ENCODE data around the gene CBLB.
A peak's percentile ranks its signal among the peaks of the same experiment; 100 is the strongest.

CBLB gene

DNA sequence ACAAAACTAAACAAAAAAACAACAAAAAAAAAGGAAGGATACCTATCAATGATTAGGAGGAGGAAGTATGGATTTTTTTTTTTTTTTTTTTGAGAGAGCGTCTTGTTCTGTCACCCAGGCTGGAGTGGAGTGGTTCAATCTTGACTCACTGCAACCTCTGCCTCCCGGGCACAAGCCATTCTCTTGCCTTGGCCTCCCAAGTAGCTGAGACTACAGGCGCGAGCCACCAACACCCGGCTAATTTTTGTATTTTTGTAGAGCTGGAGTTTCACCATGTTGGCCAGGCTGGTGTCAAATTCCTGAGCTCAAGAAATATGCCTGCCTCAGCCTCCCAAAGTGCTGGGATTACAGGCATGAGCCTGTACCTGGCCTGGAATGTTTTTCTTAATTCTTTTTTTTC, 195.8 kb downstream of the CBLB start:
- H3K27me3 ChIP-seq (ENCODE audit: control insufficient read depth, insufficient read depth, low read length) = no peaks in the 10 kb centered on the region
- WGBS (ENCODE audit: insufficient coverage, insufficient read length) = no CpG with 5 or more reads among the region's 5 CpGs

GRCh38 chr3:105662306-105662705, 206.5 kb downstream of the CBLB start:
- no peaks in the 10 kb centered on the region for H3K4me1 ChIP-seq (ENCODE audit: control insufficient read depth, insufficient read depth, low read length)
- no peaks in the 10 kb centered on the region for H3K27me3 ChIP-seq (ENCODE audit: control insufficient read depth, insufficient read depth, low read length)
- no peak overlapping the region for H3K4me3 ChIP-seq (ENCODE audit: low read length)
- H3K27ac ChIP-seq (ENCODE audit: low read length) = no peak overlapping the region
- H3K36me3 ChIP-seq (ENCODE audit: control insufficient read depth, insufficient read depth, low read length) = peaks cover 4% of the 10 kb centered on the region; the same call in 1 of the 2 replicates
- DNase-seq (ENCODE audit: low read depth, low spot score) = no peak
- no peaks in the 10 kb centered on the region for H3K9me3 ChIP-seq (ENCODE audit: control insufficient read depth, insufficient read depth, low read length)

More for the DNA sequence above, 195.8 kb downstream of the CBLB start:
- H3K27ac ChIP-seq (ENCODE audit: low read length) = no peak overlapping the region
- H3K36me3 ChIP-seq (ENCODE audit: control insufficient read depth, insufficient read depth, low read length) = no peaks in the 10 kb centered on the region; the same call in 1 of the 2 replicates
- no peak for DNase-seq (ENCODE audit: low read depth, low spot score)
- no peak overlapping the region for H3K4me3 ChIP-seq (ENCODE audit: low read length)
- no peaks in the 10 kb centered on the region for H3K4me1 ChIP-seq (ENCODE audit: control insufficient read depth, insufficient read depth, low read length)
- H3K9me3 ChIP-seq (ENCODE audit: control insufficient read depth, insufficient read depth, low read length) = no peaks in the 10 kb centered on the region

DNA sequence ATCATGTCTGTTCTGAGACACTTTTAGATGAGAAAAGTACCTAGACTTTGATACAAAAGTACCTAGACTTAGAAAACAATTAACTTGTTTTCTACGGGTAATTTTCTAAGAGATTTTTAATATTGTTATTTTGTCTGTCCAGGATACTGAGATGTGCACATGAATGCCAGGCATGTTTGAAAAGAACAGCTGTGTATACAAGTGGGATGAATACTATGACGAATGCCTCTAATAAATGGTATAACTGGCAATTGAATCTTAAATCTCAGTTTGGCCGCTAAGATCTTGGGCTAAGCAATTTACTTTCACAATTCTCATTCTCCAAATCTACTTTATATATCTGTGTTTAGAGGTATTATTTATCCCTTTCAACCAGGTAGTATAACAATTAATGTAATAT, 207.4 kb downstream of the CBLB start:
- Histone ChIP-seq H3K27ac (ENCODE audit: low read length) (no peak overlapping the region), H3K9me3 (ENCODE audit: control insufficient read depth, insufficient read depth, low read length) (no peaks in the 10 kb centered on the region)

GRCh38 chr3:105656651-105657504, 211.9 kb downstream of the CBLB start:
- Histone ChIP-seq H3K4me3 (ENCODE audit: low read length) (no peak overlapping the region), H3K36me3 (ENCODE audit: control insufficient read depth, insufficient read depth, low read length) (peaks cover 4% of the 10 kb centered on the region; the same call in 1 of the 2 replicates), H3K4me1 (ENCODE audit: control insufficient read depth, insufficient read depth, low read length) (no peaks in the 10 kb centered on the region; the same call in 1 of the 2 replicates), H3K9me3 (ENCODE audit: control insufficient read depth, insufficient read depth, low read length) (no peaks in the 10 kb centered on the region), H3K27me3 (ENCODE audit: control insufficient read depth, insufficient read depth, low read length) (no peaks in the 10 kb centered on the region), H3K27ac (ENCODE audit: low read length) (no peak overlapping the region)
- no CpG with 5 or more reads among the region's 1 CpG for WGBS (ENCODE audit: insufficient coverage, insufficient read length)
- no peak for DNase-seq (ENCODE audit: low read depth, low spot score)

More for the DNA sequence above, 207.4 kb downstream of the CBLB start:
- Histone ChIP-seq H3K4me3 (ENCODE audit: low read length) (no peak overlapping the region), H3K4me1 (ENCODE audit: control insufficient read depth, insufficient read depth, low read length) (no peaks in the 10 kb centered on the region), H3K27me3 (ENCODE audit: control insufficient read depth, insufficient read depth, low read length) (no peaks in the 10 kb centered on the region), H3K36me3 (ENCODE audit: control insufficient read depth, insufficient read depth, low read length) (peaks cover 4% of the 10 kb centered on the region; the same call in 1 of the 2 replicates)
- DNase-seq (ENCODE audit: low read depth, low spot score) = no peak
- no CpG with 5 or more reads among the region's 3 CpGs for WGBS (ENCODE audit: insufficient coverage, insufficient read length)

DNA sequence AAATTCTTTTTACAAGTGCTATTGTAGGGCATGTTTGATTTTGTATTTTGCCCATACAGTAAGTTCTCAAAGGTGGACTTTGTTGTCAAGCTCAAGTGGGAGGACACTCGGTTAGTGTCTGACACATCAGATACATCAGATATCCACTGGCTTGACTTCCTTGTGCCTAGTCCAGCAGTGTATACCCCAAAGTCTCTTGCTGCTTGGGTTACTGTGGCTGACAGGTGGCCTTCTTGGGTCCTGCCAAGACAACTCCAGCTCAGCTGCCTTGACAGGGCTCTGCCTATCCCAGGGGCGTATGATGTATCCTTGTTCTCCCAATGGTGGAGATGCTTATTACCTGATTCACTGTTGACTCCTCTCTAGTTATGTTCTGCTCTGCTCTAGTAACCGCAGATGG, 214.9 kb downstream of the CBLB start:
- Histone ChIP-seq H3K27ac (ENCODE audit: low read length) (no peak overlapping the region), H3K27me3 (ENCODE audit: control insufficient read depth, insufficient read depth, low read length) (no peaks in the 10 kb centered on the region), H3K9me3 (ENCODE audit: control insufficient read depth, insufficient read depth, low read length) (no peaks in the 10 kb centered on the region), H3K4me1 (ENCODE audit: control insufficient read depth, insufficient read depth, low read length) (no peaks in the 10 kb centered on the region; the same call in 1 of the 2 replicates), H3K4me3 (ENCODE audit: low read length) (no peak overlapping the region), H3K36me3 (ENCODE audit: control insufficient read depth, insufficient read depth, low read length) (peaks cover 4% of the 10 kb centered on the region; the same call in 1 of the 2 replicates)
- no CpG with 5 or more reads among the region's 3 CpGs for WGBS (ENCODE audit: insufficient coverage, insufficient read length)
- DNase-seq (ENCODE audit: low read depth, low spot score) = no peak

DNA sequence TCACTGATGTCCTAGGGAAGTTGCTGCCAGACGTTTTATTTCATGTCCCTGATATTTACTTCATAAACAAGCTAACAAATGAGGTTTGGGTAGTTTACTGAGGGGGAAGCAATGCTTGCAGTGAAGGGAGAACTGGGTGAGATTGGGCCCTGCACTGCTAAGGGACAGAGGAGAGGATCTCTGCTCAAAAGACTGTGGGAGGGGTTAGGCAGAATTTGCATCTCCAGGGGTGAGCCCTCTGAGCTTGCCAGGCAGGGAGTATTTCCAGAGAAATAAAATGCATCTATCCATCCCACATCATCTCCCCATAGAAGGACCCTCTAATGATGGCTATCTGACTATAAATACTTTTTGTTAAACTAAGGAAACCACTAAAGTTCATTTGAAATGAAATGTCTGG, 215.6 kb downstream of the CBLB start:
- no CpG with 5 or more reads among the region's 1 CpG for WGBS (ENCODE audit: insufficient coverage, insufficient read length)
- peak; percentile 1 for DNase-seq (ENCODE audit: low read depth, low spot score)
- Histone ChIP-seq H3K27ac (ENCODE audit: low read length) (no peak overlapping the region), H3K27me3 (ENCODE audit: control insufficient read depth, insufficient read depth, low read length) (no peaks in the 10 kb centered on the region), H3K4me3 (ENCODE audit: low read length) (no peak overlapping the region), H3K36me3 (ENCODE audit: control insufficient read depth, insufficient read depth, low read length) (no peaks in the 10 kb centered on the region), H3K9me3 (ENCODE audit: control insufficient read depth, insufficient read depth, low read length) (no peaks in the 10 kb centered on the region), H3K4me1 (ENCODE audit: control insufficient read depth, insufficient read depth, low read length) (no peaks in the 10 kb centered on the region; the same call in 1 of the 2 replicates)

GRCh38 chr3:105649480-105649879, 219.3 kb downstream of the CBLB start:
- no peak for DNase-seq (ENCODE audit: low read depth, low spot score)
- Histone ChIP-seq H3K4me3 (ENCODE audit: low read length) (no peak overlapping the region), H3K9me3 (ENCODE audit: control insufficient read depth, insufficient read depth, low read length) (no peaks in the 10 kb centered on the region), H3K4me1 (ENCODE audit: control insufficient read depth, insufficient read depth, low read length) (no peaks in the 10 kb centered on the region; the same call in 1 of the 2 replicates), H3K27ac (ENCODE audit: low read length) (no peak overlapping the region), H3K36me3 (ENCODE audit: control insufficient read depth, insufficient read depth, low read length) (no peaks in the 10 kb centered on the region), H3K27me3 (ENCODE audit: control insufficient read depth, insufficient read depth, low read length) (no peaks in the 10 kb centered on the region)
- no CpG with 5 or more reads among the region's 3 CpGs for WGBS (ENCODE audit: insufficient coverage, insufficient read length)

DNA sequence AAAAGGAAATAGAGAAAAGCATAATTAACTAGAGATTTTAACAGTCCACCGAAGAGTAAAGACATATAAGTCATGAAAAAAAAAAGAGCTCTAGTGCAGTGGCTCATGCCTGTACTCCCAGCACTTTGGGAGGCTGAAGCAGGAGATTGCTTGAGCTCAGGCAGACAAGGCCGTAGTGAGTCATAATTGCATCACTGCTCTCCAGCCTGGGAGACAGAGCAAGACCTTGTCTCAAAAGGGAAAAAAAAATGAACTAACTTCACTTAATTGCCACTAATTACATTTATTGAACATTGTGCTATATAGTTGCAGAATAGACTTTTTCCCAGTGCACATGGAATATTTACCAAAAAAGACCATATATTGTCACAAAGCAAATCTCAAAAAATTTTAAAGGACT, 221.8 kb downstream of the CBLB start:
- no peaks in the 10 kb centered on the region for H3K27me3 ChIP-seq (ENCODE audit: control insufficient read depth, insufficient read depth, low read length)
- H3K27ac ChIP-seq (ENCODE audit: low read length) = no peak overlapping the region
- no peaks in the 10 kb centered on the region for H3K36me3 ChIP-seq (ENCODE audit: control insufficient read depth, insufficient read depth, low read length)
- H3K4me3 ChIP-seq (ENCODE audit: low read length) = no peak overlapping the region
- H3K9me3 ChIP-seq (ENCODE audit: control insufficient read depth, insufficient read depth, low read length) = no peaks in the 10 kb centered on the region
- no peak for DNase-seq (ENCODE audit: low read depth, low spot score)
- WGBS (ENCODE audit: insufficient coverage, insufficient read length) = no CpG with 5 or more reads among the region's 2 CpGs
- H3K4me1 ChIP-seq (ENCODE audit: control insufficient read depth, insufficient read depth, low read length) = no peaks in the 10 kb centered on the region

- Histone ChIP-seq H3K4me1 (ENCODE audit: control insufficient read depth, insufficient read depth, low read length) (no peaks in the 10 kb centered on the region), H3K27me3 (ENCODE audit: control insufficient read depth, insufficient read depth, low read length) (no peaks in the 10 kb centered on the region), H3K36me3 (ENCODE audit: control insufficient read depth, insufficient read depth, low read length) (no peaks in the 10 kb centered on the region), H3K9me3 (ENCODE audit: control insufficient read depth, insufficient read depth, low read length) (no peaks in the 10 kb centered on the region), H3K4me3 (ENCODE audit: low read length) (no peak overlapping the region), H3K27ac (ENCODE audit: low read length) (no peak overlapping the region)
- WGBS (ENCODE audit: insufficient coverage, insufficient read length) = no CpG with 5 or more reads among the region's 2 CpGs
- no peak for DNase-seq (ENCODE audit: low read depth, low spot score)
These were observed 229.7 kb downstream of the CBLB start for GRCh38 chr3:105639131-105639530.

DNA sequence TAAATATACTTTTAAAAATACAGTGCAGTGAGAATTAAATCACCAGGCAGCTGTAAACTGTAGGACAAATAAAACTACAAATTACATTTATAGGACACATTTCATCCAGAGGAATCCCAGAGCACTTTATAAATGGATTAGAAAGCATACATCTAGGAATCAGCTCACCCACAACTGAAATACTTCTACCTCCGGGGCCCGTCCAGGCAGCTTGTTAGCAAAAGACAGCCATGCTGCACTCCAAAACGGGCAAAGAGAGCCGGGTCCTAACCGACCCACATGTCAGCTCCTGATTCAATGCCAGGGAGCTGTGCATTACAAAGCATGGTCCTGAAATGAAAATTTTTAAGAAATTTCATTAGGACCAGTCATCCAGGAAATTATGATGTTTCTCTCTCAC, 234.1 kb downstream of the CBLB start:
- no CpG with 5 or more reads among the region's 5 CpGs for WGBS (ENCODE audit: insufficient coverage, insufficient read length)
- Histone ChIP-seq H3K27me3 (ENCODE audit: control insufficient read depth, insufficient read depth, low read length) (no peaks in the 10 kb centered on the region), H3K4me3 (ENCODE audit: low read length) (no peak overlapping the region), H3K9me3 (ENCODE audit: control insufficient read depth, insufficient read depth, low read length) (no peaks in the 10 kb centered on the region), H3K4me1 (ENCODE audit: control insufficient read depth, insufficient read depth, low read length) (no peaks in the 10 kb centered on the region), H3K27ac (ENCODE audit: low read length) (no peak overlapping the region), H3K36me3 (ENCODE audit: control insufficient read depth, insufficient read depth, low read length) (no peaks in the 10 kb centered on the region)
- DNase-seq (ENCODE audit: low read depth, low spot score) = no peak

DNA sequence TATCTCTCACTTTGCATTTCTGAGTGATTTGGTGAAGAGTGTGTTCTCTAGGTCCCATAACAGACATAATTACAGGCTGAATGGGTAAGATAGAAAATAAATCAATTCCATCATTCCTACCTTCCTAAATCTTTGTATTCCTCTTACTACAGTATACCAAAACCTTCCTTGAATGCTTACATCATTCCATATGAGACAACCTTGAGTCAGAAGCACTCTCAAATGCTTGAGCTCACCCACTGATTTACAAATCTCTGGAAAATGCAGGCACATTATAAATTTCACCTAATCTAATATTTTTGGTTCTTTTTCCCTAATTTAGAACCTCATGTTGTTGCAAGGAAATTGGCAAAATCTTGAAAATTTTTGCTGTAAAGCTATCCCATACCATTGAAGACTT, 239.1 kb downstream of the CBLB start:
- no peaks in the 10 kb centered on the region for H3K9me3 ChIP-seq (ENCODE audit: control insufficient read depth, insufficient read depth, low read length)
- no peak overlapping the region for H3K4me3 ChIP-seq (ENCODE audit: low read length)
- no peak overlapping the region for H3K27ac ChIP-seq (ENCODE audit: low read length)
- H3K4me1 ChIP-seq (ENCODE audit: control insufficient read depth, insufficient read depth, low read length) = no peaks in the 10 kb centered on the region
- no peaks in the 10 kb centered on the region for H3K27me3 ChIP-seq (ENCODE audit: control insufficient read depth, insufficient read depth, low read length)
- H3K36me3 ChIP-seq (ENCODE audit: control insufficient read depth, insufficient read depth, low read length) = no peaks in the 10 kb centered on the region
- no peak for DNase-seq (ENCODE audit: low read depth, low spot score)
